ENCODE measurements around the gene HBQ1.
A peak's percentile ranks its signal among the peaks of the same experiment; 100 is the strongest.
"Not testable (repeated sequence)": the region's sequence is repeated elsewhere in the genome, so short reads cannot be mapped to it uniquely, and the experiment has no call there.

The HBQ1 gene

GRCh38 chr16:176006-176405 is 4.3 kb upstream of the HBQ1 start:
- DNase-seq (ENCODE audit: low read depth in 2 of 2) = not testable (repeated sequence)

DNA sequence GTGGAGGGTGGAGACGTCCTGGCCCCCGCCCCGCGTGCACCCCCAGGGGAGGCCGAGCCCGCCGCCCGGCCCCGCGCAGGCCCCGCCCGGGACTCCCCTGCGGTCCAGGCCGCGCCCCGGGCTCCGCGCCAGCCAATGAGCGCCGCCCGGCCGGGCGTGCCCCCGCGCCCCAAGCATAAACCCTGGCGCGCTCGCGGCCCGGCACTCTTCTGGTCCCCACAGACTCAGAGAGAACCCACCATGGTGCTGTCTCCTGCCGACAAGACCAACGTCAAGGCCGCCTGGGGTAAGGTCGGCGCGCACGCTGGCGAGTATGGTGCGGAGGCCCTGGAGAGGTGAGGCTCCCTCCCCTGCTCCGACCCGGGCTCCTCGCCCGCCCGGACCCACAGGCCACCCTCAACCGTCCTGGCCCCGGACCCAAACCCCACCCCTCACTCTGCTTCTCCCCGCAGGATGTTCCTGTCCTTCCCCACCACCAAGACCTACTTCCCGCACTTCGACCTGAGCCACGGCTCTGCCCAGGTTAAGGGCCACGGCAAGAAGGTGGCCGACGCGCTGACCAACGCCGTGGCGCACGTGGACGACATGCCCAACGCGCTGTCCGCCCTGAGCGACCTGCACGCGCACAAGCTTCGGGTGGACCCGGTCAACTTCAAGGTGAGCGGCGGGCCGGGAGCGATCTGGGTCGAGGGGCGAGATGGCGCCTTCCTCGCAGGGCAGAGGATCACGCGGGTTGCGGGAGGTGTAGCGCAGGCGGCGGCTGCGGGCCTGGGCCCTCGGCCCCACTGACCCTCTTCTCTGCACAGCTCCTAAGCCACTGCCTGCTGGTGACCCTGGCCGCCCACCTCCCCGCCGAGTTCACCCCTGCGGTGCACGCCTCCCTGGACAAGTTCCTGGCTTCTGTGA is 3.5 kb upstream of the HBQ1 start, which contains the start of gene HBA1:
Gene HBA1, plus strand, starts transcription at position 204 of the 906 bp plus-strand sequence. Its CDS starts 37 bp downstream, at position 241.
- DNase-seq (ENCODE audit: low read depth in 2 of 2) = not testable (repeated sequence)

- DNase-seq (ENCODE audit: low read depth in 2 of 2) = no peak
Observed at GRCh38 chr16:177394-177822, 2.9 kb upstream of the HBQ1 start.

- DNase-seq (ENCODE audit: low read depth in 2 of 2) = no peak
Observed at GRCh38 chr16:177981-178667, 2.1 kb upstream of the HBQ1 start.

GRCh38 chr16:178668-179015 is 1.6 kb upstream of the HBQ1 start:
- no peak for DNase-seq (ENCODE audit: low read depth in 2 of 2)

- DNase-seq (ENCODE audit: low read depth in 2 of 2) = no peak
Observed at GRCh38 chr16:179211-180092, 807 bp upstream of the HBQ1 start.

DNA sequence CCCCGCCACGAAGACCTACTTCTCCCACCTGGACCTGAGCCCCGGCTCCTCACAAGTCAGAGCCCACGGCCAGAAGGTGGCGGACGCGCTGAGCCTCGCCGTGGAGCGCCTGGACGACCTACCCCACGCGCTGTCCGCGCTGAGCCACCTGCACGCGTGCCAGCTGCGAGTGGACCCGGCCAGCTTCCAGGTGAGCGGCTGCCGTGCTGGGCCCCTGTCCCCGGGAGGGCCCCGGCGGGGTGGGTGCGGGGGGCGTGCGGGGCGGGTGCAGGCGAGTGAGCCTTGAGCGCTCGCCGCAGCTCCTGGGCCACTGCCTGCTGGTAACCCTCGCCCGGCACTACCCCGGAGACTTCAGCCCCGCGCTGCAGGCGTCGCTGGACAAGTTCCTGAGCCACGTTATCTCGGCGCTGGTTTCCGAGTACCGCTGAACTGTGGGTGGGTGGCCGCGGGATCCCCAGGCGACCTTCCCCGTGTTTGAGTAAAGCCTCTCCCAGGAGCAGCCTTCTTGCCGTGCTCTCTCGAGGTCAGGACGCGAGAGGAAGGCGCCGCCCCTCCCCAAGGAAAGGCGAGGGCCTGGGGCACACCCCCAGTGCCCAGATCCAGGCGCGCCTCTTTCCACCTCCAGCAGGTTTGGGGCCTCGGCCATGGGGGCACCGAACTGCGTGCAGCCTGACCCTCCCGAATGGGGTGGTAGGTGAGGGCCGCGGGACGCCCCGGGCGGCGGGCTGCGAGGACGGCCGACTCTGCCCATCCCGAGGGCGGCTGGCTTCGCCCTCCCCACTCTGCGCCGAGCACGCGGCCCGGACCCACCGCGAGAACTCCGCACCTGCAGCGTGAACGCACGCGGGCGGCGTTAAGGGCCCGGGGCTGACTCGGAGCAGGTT is 664 bp downstream of the HBQ1 start:
- DNase-seq (ENCODE audit: low read depth in 2 of 2) = peak; percentile 62 to 71

- DNase-seq (ENCODE audit: low read depth in 2 of 2) = no peak
Observed at GRCh38 chr16:181565-182021, 1.3 kb downstream of the HBQ1 start.

- DNase-seq (ENCODE audit: low read depth in 2 of 2) = no peak
Observed at GRCh38 chr16:183005-183404, 2.7 kb downstream of the HBQ1 start.

DNA sequence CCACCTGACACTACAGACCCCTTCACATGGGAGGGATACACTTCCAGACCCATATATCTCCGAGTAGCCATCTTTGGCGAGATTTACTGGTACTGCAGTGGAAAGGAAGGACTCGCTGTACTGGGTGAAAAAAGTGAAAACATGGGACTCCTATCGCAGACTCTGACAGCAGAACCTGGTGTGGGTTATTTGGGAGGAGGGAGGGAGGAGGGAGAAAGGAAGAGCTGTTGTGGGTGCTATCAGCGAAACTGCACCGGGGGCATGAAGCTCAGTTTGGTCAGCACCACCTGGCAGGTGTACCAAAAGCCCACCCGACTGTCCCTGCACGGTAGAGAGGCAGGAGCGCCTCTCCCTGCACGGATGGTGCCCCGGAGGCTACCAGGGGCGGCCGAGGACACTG is 5.0 kb downstream of the HBQ1 start:
- DNase-seq (ENCODE audit: low read depth in 2 of 2) = no peak

DNA sequence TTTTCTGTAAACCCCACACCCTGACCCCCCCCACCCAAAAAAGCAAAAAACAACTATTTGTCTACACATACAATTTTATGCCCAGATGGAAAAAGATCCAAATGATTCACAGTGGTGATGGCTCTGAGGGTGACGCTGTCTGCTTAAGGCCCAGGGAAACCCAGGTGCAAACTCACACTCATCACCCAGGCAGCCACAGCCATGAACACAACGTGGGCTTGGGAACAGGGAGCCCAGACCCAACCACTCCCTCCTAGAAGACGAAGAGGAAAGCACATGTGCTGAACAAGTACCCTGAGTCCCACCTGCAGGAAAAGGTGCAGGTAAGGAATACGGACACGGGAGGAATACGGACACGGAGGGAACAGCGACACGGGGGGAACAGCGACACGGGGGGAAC is 5.4 kb downstream of the HBQ1 start:
- DNase-seq (ENCODE audit: low read depth in 2 of 2) = no peak

GRCh38 chr16:187330-187729 is 7.1 kb downstream of the HBQ1 start:
- no peak for DNase-seq (ENCODE audit: low read depth in 2 of 2)

GRCh38 chr16:188674-189073 is 8.4 kb downstream of the HBQ1 start:
- DNase-seq (ENCODE audit: low read depth in 2 of 2) = no peak

DNA sequence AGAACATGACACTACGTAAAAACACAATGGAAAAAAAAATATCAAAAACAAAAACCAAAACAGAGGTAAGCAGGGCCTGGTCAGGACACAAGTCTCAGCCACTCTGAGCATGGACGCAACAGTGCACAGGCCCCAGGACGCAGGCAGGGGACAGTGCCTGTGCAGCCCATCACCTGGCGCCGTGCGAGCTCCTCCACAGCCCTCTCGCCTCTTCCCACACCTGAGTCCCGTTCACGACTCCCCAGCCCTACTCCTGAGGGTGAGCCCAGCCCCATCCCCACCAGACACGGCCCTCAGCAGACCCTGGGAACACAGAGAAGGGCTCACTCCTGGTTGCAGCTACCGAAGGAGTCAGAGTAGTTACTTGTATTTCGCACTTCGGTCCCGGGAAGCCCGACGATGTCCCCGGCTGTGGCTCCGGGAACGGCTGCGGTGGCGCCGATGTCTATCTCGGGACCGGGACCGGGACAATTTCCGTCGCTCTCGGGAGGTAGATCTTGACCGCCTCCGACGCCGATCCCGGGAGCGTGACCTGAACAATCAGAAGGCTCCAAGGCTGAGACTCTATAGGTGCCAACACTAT is 9.4 kb downstream of the HBQ1 start:
- DNase-seq (ENCODE audit: low read depth in 2 of 2) = no peak

- no peak for DNase-seq (ENCODE audit: low read depth in 2 of 2)
Observed at GRCh38 chr16:191831-192230, 11.6 kb downstream of the HBQ1 start.

DNA sequence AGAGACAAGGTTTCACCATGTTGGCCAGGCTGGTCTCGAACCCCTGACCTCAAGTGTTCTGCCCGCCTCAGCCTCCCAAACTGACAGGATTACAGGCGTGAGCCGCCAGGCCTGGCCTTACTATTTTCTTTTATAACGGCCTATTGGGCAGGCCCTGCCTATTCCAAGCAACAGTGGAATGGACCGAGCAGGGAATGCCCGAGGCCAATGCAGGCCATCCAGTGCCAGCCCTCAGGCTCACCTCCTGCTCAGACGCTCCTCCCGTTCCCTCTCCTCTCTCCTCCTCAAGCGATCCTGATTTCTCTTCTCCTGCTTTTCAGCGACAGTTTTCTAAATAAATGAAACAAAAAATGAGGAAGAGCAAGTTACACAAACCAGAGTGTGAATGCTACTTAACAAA is 12.4 kb downstream of the HBQ1 start:
- no peak for DNase-seq (ENCODE audit: low read depth in 2 of 2)

DNA sequence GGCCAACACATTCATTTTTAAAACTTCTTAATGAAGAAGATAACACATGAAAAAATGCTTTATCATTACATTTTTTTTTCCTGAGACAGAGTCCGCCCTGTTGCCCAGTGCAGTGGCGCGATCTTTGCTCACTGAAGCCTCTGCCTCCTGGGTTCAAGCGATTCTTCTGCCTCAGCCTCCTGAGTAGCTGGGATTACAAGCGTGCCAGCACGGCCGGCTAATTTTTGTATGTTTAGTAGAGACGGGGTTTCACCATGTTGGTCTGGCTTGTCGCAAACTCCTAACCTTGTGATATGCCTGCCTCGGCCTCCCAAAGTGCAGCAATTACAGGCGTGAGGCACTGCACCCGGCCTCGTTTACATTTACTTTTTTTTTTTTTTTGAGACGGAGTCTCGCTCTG is 13.2 kb downstream of the HBQ1 start:
- DNase-seq (ENCODE audit: low read depth in 2 of 2) = no peak

GRCh38 chr16:194516-194915 is 14.3 kb downstream of the HBQ1 start:
- no peak for DNase-seq (ENCODE audit: low read depth in 2 of 2)

DNA sequence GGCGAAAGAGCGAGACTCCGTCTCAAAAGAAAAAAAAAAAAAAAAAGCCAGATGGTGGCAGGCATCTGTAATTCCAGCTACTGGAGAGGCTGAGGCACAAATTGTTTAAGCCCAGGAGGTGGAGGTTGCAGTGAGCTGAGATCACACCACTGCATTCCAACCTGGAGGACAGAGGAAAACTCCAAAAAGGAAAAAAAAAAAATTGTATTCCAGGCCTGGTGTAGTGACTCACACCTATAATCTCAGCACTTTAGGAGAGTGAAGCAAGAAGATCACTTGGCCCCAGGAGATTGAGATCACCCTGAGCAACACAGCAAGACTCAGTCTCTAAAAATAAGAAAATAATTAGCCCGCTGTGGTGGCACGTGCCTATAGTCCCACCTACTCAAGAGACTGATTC is 20.1 kb downstream of the HBQ1 start:
- DNase-seq (ENCODE audit: low read depth in 2 of 2) = no peak

DNA sequence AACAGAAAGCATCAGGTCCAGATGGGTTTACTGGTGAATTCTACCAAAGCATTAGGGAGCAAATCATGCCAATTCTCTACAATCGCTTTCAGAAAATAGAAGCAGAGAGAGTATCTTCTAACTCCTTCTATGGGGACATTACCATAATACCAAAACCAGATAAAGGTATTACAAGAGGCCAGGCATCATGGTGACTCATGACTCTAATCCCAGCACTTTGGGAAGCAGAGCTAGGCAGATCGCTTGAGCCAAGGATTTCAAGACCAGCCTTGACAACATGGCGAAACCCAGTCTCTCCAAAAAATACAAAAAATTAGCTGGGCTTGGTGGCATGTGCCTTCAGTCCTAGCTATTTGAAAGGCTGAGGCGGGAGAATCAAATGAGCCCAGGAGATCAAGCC is 23.0 kb downstream of the HBQ1 start:
- DNase-seq (ENCODE audit: low read depth in 2 of 2) = no peak

DNA sequence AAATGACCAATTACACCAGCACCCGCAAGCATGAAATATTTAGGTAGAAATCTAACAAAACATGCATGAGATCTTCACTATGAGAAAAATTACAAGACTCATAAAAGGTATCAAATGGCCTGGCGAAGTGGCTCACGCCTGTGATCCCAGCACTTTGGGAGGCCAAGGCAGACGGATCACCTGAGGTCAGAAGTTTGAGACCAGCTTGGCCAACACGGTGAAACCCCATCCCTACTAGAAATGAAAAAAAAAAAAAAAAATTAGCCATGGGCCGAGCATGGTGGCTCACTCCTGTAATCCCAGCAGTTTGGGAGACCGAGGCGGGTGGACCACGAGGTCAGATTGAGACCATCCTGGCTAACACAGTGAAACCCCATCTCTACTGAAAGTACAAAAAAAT is 23.8 kb downstream of the HBQ1 start:
- DNase-seq (ENCODE audit: low read depth in 2 of 2) = not testable (repeated sequence)
